Measurements from ENCODE around the gene RCBTB2. TPM values are rescaled to one million over a fixed set of nuclear protein-coding genes. Genes with fewer than 3 reads are reported as not detected.

Gene RCBTB2
- total and polyA plus RNA-seq, 7 donors: 4.2 to 21.9 (median 9.9) TPM

- Histone ChIP-seq H3K27me3 (no peaks in the 10 kb centered on the region), H3K36me3 (no peaks in the 10 kb centered on the region), H3K4me1 (peaks cover 0 to 10% (median 0%) of the 10 kb centered on the region in 4 donors), H3K9me3 (no peaks in the 10 kb centered on the region), H3K4me3 (no peak overlapping the region), H3K27ac (no peak overlapping the region)
- TF ChIP-seq CTCF (IDR thresholded peaks at IDR 0.05) (no peak), EP300 (IDR thresholded peaks at IDR 0.05) (no peak), POLR2AphosphoS5 (IDR thresholded peaks at IDR 0.05) (no peak), POLR2A (IDR thresholded peaks at IDR 0.05) (no peak)
- DNase-seq: no peak
- intact Hi-C loops (cut with DNase I): no loop called here
Observed at GRCh38 chr13:48489666-48490065, 43.2 kb downstream of the RCBTB2 start.

- Histone ChIP-seq H3K36me3 (no peaks in the 10 kb centered on the region), H3K4me1 (peaks cover 0 to 10% (median 0%) of the 10 kb centered on the region in 4 donors), H3K27ac (no peak overlapping the region), H3K27me3 (no peaks in the 10 kb centered on the region), H3K9me3 (no peaks in the 10 kb centered on the region), H3K4me3 (no peak overlapping the region)
- TF ChIP-seq EP300 (IDR thresholded peaks at IDR 0.05) (no peak), POLR2A (IDR thresholded peaks at IDR 0.05) (no peak), POLR2AphosphoS5 (IDR thresholded peaks at IDR 0.05) (no peak), CTCF (IDR thresholded peaks at IDR 0.05) (no peak)
- DNase-seq: no peak
- intact Hi-C loops (cut with DNase I): no loop called here
Observed at GRCh38 chr13:48488995-48489394, 43.9 kb downstream of the RCBTB2 start.

GRCh38 chr13:48487968-48488367, 44.9 kb downstream of the RCBTB2 start:
- no peak for TF ChIP-seq CTCF (IDR thresholded peaks at IDR 0.05)
- TF ChIP-seq POLR2AphosphoS5 (IDR thresholded peaks at IDR 0.05): no peak
- TF ChIP-seq POLR2A (IDR thresholded peaks at IDR 0.05): no peak
- TF ChIP-seq EP300 (IDR thresholded peaks at IDR 0.05): no peak
- intact Hi-C loops (cut with DNase I): no loop called here
- DNase-seq: no peak

GRCh38 chr13:48486836-48487235, 46.0 kb downstream of the RCBTB2 start:
- intact Hi-C loops (cut with DNase I): no loop called here
- H3K4me1 ChIP-seq: peaks cover 0 to 8% (median 0%) of the 10 kb centered on the region in 4 donors
- no peak for TF ChIP-seq CTCF (IDR thresholded peaks at IDR 0.05)
- no peak for TF ChIP-seq POLR2A (IDR thresholded peaks at IDR 0.05)
- TF ChIP-seq EP300 (IDR thresholded peaks at IDR 0.05): no peak
- no peak for TF ChIP-seq POLR2AphosphoS5 (IDR thresholded peaks at IDR 0.05)
- no peak for DNase-seq
- no peaks in the 10 kb centered on the region for H3K9me3 ChIP-seq
- no peak overlapping the region for H3K4me3 ChIP-seq
- peaks cover 0 to 12% (median 0%) of the 10 kb centered on the region in 4 donors for H3K36me3 ChIP-seq
- no peaks in the 10 kb centered on the region for H3K27me3 ChIP-seq
- H3K27ac ChIP-seq: no peak overlapping the region
- WGBS, 2 donors: 89 to 91% methylated on average over 5 of the region's 5 CpGs

More at GRCh38 chr13:48487968-48488367, 44.9 kb downstream of the RCBTB2 start:
- Histone ChIP-seq H3K27me3 (no peaks in the 10 kb centered on the region), H3K9me3 (no peaks in the 10 kb centered on the region), H3K36me3 (peaks cover 0 to 5% (median 0%) of the 10 kb centered on the region in 4 donors), H3K4me3 (no peak overlapping the region), H3K4me1 (peaks cover 0 to 10% (median 0%) of the 10 kb centered on the region in 4 donors), H3K27ac (no peak overlapping the region)
- 94% methylated on average over 2 of the region's 2 CpGs for WGBS, 2 donors

- intact Hi-C loops (cut with DNase I): no loop called here
- peaks cover 0 to 12% (median 0%) of the 10 kb centered on the region in 4 donors for H3K36me3 ChIP-seq
- no peaks in the 10 kb centered on the region for H3K27me3 ChIP-seq
- peaks cover 0 to 3% (median 0%) of the 10 kb centered on the region in 4 donors for H3K4me1 ChIP-seq
- TF ChIP-seq CTCF (IDR thresholded peaks at IDR 0.05) (no peak), EP300 (IDR thresholded peaks at IDR 0.05) (no peak), POLR2AphosphoS5 (IDR thresholded peaks at IDR 0.05) (no peak), POLR2A (IDR thresholded peaks at IDR 0.05) (no peak)
- no peak overlapping the region for H3K27ac ChIP-seq
- DNase-seq: no peak
- no peaks in the 10 kb centered on the region for H3K9me3 ChIP-seq
- no peak overlapping the region for H3K4me3 ChIP-seq
Observed at GRCh38 chr13:48486362-48486761, 46.5 kb downstream of the RCBTB2 start.
